ENCODE data around the gene KLHL7.
"Not testable (repeated sequence)": the region's sequence is repeated elsewhere in the genome, so short reads cannot be mapped to it uniquely, and the experiment has no call there.

The KLHL7 gene

DNA sequence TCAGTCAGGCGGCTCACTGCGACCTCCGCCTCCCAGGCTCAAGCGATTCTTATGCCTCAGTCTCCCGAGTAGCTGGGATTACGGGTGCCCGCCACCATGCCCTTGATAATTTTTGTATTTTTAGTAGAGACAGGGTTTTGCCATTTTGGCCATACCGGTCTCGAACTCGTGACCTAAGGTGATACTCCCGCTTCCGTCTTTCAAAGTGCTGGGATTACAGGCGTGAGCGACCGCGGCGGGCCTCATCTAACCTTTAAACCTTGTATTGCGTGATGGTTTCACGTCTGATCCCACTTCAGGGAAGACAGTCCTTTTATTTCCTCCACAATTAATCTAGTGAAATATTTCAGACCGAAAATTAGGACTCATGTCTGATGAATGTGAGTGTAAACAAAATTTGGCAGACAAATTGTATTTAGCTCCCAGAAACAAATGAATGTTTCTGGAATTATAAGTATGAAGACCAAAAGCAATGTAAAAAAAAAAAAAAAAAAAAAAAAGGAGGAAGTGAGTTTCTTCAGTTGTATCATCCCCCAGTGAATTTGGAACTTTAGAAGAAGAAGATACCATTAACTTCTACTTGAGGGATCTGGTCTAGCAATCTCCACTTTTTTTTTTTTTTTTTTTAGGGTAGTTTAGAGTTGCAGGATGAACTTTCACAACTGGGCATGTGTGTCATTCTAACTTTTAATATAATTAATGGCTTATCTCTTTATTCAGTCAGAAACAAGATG, 77.9 kb downstream of the KLHL7 start:
- DNase-seq = no peak

DNA sequence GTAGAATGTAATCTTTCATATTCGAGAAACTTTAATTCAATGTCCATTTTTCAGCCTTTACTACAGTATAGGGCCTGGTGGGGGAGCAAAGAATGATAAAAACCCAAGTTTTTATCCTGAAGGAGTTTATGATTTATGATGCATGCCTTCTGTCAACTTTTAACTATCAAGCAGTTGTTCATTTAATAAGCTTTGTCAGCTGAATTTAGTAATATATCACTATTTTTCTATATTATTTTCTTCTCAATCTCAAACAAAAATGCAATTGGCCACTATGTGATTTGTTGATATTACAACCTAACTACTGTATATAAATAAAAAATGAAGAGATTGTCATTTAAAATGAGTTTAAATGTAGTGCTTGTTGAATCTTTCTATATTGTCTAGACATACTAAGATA, 78.7 kb downstream of the KLHL7 start:
- no peak for DNase-seq

DNA sequence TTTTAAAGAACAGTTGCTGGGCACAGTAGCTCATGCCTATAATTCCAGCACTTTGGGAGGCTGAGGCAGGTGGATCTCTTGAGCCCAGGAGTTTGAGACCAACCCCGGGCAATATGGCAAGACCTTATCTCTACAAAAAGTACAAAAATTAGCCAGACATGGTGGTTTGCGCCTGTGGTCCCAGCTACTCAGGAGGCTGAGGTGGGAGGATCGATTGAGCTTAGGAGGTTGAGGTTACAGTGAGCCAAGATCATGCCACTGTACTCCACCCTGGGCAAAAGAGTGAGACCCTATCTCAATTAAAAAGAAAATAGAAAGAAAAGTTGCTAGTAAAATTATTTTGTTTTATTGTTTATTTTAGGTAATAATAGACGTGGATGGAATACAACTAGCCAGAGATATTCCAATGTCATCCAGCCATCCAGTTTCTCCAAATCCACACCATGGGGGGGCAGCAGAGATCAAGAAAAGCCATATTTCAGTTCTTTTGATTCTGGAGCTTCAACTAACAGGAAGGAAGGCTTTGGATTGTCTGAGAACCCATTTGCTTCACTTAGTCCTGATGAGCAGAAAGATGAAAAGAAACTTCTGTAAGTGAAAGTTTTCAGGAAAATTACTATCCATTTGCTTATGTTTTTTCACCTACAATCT, 79.2 kb downstream of the KLHL7 start:
- no peak for DNase-seq

DNA sequence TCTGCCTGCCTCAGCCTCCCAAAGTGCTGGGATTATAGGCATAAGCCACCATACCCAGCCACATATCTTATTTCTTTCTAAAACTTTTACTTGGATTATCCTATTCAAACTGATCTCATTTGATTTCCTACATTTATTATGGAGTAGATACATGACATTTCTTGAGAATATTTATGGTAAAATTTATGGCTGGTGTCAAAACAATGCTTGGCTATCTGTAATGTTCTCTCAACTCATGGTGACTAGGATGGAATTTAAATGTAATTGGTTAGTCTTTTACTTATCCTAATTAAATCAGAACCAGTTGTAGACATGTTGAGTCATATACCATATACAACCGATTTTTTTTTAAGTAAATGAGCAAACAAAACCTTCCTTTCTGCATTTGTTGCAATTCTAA, 80.4 kb downstream of the KLHL7 start:
- DNase-seq = no peak

DNA sequence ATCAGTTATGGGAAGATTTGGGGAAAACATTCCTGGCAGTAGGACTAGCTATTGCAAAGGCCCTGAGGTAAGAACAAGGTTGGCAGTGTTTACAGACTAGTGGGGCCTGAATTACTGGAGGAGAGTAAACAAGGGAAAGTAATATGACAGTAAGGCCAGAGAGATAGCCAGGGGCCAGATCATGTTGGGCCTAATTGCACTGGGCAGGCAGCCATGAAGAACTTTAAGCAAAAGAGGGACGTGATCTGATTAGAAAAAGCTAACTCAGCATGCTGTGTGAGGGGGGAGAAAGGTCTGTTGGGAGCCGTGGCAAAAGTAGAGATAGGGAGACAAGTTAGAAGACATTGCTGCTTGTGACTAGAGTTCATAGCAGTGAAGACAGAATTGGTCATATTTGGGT, 85.4 kb downstream of the KLHL7 start:
- no peak for DNase-seq

DNA sequence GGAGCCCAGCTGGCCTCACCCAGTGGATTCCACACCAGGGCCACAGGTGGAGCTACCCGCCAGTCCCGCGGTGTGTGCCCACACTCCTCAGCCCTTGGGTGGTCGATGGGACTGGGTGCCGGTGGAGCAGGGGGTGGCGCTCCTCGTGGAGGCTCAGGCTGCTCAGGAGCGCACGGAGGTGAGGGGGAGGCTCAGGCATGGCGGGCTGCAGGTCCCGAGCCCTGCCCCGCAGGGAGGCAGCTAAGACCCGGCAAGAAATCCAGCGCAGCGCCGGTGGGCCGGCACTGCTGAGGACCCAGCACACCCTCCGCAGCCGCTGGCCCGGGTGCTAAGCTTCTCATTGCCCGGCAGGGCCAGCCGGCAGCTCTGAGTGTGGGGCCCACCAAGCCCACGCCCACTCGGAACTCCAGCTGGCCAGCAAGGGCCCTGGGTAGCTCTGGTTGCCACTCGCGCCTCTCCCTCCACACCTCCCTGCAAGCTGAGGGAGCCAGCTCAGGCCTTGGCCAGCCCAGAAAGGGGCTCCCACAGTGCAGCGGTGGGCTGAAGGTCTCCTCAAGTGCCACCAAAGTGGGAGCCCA, 88.2 kb downstream of the KLHL7 start:
- not testable (repeated sequence) for DNase-seq

DNA sequence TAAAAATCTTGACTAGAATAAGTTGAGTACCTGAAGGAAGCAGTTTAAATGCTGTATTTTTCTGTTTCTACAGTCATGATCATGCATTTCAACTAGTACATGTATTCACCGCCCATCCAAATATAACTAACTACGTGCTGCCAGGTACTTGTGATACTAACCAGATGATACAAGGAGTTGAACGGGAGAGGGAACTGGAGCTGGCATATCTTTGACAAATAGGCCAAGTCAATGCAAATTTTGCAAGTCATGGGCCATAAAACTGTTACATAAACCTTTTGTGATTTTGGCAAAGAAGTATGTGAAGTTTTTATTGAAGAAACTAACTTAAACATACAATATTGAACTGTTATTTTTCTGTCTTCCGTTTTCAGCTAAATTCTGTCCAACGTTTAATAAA, 90.7 kb downstream of the KLHL7 start:
- no peak for DNase-seq

DNA sequence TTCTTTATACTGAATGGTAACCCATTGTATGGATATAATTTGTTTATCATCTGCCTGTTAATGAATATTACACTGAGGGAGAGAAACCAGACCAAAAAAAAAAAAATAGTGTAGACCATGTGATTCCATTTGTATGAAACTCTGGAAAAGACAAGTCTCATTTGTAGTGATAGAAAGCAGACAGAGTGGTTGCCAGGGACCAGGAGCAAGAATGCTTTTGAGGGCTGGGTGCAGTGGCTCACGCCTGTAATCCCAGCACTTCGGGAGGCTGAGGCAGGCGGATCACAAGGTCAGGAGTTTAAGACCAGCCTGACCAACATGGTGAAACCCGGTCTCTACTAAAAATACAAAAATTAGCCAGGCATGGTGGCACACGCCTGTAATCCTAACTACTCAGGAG, 92.2 kb downstream of the KLHL7 start:
- not testable (repeated sequence) for DNase-seq

DNA sequence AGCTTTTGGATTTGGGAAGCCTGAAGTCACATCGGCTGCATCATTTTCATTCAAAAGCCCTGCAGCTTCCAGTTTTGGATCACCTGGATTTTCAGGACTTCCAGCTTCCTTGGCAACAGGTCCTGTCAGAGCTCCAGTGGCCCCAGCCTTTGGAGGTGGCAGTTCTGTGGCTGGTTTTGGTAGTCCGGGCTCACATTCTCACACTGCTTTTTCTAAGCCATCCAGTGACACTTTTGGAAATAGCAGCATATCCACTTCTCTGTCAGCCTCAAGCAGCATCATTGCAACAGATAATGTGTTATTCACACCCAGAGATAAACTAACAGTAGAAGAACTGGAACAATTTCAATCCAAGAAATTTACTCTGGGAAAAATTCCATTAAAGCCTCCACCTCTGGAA, 94.7 kb downstream of the KLHL7 start:
- no peak for DNase-seq

DNA sequence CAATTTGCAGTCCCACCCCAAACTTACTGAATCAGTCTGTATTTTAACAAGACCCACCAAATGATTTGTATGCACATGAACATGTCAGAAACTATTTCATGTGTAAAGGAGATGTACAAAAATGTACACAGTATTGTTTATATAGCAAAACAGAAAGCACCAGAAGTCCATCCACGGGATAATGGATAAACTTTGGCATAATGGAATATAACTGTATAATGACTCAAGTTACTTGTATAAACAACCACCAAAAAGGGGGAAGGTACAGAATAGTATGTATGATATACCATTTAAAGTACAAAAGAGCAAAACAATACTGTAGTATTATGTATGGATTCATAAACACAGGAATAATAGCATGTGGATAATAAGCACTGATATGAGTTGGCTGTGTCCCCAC, 98.7 kb downstream of the KLHL7 start:
- DNase-seq = no peak

DNA sequence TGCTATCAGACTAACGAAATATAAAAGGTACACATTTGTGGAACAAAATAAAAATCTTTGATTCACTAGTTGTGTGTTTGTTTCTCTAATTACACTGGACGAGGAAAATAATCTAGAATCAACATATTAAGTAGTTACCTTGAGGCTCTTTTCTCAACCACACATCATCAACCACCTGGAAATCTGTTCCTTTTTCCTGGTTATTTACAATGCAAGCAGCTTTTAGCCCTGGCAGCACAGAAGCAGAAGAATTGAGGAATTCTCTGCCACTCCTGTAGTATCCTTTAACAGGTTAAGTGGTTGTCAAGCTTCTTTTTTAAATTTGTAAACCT, 100.0 kb downstream of the KLHL7 start:
- no peak for DNase-seq

DNA sequence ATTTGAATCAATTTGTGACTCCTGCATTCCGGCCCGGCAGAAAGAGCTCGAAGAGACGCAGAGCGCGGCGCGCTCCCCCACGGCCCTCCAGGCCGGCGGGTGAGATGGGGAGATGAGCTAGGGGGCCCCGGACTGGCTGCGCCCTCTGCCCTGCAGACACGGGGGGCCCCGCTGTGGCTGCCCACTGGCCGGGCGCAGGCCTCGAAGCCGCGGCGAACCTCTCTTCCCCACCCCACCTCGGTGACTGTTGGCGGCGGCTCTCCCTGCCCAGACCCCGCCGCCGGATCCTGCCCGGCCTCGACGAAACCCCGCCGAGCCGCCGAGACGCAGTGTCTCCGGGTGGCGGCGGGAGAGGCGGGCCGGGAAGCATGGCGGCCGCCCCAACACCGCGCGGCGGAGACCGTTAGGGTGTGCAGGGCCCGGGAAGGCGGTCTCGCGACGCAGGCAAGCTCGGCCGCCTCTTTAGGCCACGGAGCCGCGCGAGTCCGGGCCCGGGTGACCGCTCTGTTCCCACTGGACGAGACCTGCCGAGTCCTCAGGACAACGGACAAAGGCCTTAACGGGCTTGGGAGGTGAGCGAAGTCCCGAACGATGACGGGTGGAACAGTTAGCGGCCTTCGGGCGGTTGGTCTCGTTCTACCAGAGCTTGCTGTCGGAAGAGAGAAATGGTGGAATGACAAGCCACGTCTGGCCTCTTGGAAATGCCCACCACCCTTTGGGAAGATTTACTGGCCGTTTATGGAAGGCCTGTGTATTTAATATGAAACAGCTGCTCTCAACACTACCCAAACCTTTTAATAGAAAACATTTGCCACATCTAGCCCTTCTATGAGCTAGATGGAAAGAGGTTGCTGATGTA, 100.6 kb downstream of the KLHL7 start:
- no peak for DNase-seq

DNA sequence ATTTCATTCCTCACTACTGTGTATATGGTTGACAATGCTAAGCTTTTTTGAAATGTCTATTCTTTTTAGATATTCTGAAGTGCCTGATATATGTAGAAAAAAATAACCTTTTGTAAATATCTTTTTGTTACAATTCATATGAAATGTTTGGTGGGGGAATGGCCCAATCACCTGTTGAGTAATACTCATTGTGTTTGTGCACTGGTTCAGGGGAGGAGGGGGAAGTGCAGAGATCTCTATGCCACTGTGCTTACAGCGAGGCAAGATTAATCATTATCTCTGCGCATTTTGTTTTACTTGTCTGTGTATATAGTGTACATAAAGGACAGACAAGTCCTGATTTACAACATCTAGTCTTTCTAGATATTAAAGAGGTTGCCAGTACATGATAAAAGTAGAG, 101.4 kb downstream of the KLHL7 start:
- DNase-seq = no peak

DNA sequence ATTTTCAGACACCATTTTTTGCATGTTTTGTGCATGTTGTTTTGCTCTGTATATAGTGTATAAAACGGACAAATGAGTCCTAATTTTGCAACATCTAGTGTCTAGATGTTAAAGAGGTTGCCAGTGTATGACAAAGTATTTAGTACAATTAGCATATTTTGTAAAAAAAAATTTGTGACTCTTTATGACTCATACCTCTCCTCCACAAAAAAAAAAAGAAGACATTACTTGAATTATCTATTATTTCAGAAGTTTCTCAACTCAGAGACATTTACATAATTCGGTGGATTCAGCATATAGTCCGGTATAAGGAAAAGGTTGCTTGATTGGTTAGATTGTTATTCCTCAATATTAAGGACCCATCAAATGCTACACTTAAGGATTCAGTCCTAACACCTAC, 102.3 kb downstream of the KLHL7 start:
- DNase-seq = no peak

DNA sequence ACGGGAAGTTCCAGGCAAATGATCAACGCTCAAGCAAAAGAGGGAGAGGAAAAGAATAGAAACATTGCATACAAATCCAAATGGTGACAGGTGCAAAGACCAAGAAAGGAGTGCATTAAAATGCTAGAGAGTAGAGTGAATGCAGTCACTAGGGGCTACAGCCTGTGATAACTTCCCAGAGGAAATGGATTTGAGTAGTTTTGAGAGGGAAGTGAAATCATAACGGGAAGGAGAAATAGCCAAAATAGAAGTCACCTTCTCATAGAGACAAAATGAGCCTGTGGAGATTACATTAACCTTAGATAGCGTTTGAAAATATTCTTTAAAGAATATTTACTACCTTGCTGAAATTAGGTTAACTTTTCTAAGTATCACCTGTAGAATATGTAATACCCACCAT, 102.7 kb downstream of the KLHL7 start:
- DNase-seq = no peak

DNA sequence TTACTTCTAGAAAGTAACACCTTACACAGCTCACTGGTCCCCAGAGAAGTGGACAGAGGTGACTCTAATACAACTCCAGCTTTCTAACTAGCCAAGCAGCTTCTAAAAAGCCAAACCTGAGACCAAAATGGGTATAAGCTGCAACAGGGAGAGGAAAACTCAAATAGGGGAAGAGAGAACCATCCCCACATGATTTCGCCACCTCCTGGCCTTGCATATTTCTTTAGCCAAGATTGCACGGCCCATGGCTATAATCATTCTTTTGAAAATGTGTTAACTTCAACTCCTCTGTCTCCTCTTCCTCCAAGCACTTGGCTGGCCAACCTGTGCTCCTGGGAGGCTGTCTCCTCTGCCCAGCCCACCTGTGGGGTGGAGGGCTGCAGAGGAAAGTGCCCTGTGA, 104.9 kb downstream of the KLHL7 start:
- no peak for DNase-seq

DNA sequence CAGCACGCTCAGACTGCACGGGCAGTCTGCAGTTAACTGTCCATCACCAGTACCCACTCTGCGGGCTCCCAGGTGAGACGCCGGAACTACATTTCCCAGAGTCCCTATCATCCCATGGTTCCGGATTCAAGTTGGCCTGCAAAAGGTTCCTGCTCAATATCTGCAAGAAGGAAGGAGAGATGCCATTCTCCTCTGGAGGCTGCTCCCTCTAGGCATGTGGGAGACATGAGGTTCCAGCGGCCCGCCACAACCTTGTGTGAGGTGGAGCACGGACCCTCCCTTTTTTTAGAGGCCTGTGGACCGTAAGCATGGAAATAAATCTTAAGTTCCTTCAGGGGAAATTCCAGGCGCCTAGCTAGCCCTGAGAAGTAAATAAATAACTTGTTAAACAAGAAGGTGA, 106.0 kb downstream of the KLHL7 start:
- no peak for DNase-seq

DNA sequence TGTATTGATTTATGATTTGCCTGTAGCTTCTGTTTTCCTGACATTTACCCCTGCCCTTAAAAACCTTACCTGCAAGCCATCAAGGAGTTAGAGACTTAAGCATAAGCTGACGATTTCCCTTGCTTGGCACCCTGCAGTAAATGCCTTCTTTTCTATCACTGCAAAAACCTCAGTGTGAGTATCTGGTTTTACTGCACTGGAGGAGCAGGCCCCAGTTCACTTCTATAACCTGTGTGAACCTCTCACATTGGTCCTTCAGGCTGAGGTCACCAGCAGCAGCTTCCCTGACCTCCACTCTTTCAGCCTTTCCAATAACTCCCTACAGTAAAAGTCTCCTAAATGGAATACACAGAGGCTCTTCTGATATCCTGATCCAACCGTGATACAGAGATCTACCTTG, 106.8 kb downstream of the KLHL7 start:
- no peak for DNase-seq

DNA sequence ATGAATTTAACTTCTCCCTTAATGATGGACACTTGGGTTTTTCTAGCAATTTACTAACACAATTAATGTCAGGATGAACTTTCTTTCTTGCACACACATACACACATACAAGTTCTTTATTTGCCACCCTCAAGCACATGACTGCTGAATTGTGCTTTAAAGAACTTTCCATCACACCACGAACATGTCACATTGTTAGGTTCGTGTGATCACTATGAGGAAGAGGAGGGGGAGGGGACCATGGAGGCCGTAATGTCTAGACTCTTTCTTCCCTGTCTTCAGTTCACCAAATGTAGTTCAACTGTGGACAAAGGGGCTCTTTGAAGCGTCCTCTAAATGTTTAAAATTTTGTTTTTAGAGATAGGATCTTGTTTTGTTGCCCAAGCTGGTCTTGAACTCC, 107.3 kb downstream of the KLHL7 start:
- no peak for DNase-seq

DNA sequence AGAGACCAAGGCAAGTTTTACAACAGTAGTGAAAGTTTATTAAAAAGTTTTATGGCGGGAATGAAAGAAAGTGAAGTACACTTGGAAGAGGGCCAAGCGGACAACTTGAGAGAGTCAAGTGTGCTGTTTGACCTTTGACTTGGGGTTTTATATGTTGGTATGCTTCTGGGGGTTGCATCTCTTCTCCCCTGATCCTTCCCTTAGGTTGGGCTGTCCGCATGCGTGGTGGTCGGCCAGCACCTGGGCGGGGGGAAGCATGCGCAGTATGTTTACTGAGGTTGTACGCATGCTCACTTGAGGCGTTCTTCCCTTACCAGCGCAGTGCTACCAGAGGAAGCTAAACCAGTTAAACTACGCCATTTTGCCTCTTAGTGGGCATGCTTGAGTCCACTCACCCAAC, 108.2 kb downstream of the KLHL7 start:
- DNase-seq = no peak

DNA sequence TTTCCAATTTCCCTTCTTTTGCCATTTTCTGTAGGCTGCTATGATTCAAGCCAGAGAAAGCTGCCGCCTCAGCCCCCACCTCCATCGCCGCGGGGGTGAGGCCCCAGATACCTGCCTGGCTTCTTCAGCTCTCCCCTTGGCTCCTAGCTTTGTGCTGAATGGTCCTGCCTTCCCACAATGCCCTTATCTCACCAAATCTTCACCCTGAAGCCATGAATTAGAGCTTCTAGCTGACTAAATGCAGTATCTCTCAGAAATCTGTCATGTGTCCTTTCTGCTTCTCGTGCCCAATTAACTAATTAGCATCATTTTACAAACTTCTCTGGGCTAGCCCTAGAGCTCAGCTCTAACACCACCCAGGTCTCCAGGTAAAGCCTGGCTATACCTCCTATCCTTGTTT, 108.8 kb downstream of the KLHL7 start:
- no peak for DNase-seq

DNA sequence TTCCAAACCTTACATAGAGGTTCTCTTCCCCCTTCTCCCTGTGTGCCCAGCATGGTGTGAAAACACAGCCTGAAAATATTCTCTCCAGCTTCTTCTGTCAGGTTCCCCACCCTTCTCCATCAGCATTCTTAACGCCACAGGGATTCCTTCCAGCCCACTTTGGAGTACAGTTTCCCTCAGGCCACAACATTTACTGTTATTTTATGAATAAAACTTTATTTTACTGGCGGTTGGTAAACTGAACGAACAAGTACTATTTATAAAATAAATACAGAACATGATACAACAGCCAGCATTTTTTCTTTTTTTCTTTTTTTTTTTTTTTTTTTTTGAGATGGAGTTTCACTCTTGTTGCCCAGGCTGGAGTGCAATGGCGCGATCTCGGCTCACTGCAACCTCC, 109.4 kb downstream of the KLHL7 start:
- no peak for DNase-seq

DNA sequence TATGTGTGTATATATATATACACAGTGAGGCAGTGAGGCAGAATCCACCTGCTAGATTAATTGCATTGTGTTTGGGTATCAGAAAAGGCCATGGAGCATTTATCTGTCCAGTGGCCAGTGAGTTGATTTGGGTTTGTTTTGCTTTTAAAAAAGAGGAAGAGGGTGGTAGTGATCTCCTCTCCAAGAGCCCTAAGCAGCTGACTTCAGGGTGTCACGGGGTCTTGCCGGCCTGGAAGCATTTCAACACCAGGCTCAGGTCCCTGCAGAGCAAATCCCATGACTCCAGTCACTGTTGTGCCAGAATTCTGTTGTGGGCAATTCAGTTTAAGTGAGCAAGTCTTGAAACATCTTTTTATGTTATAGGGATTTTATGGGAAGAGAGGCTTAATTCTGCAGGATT, 110.4 kb downstream of the KLHL7 start:
- no peak for DNase-seq

DNA sequence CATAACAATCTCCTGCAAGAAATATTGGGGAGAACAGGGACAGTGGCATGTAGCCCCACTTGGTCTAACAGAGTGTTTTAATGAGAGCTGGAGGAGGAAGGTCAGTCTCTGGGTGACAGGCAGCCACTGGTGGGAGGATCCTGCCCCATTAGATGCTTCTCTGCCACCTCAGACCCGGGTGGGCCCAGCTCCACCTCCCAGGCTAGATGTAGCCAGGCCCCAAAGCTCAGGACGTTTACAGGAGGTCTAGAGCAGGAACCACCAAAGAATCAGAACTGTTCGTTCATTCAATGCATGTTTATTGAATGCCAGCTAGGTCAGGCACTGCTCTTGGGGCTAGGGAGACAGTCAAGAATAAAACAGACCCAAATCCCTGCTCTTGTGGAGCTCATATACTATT, 112.6 kb downstream of the KLHL7 start:
- DNase-seq = no peak

Measured in effector CD8-positive, alpha-beta T cell (primary cell).